WTC11 (cell line): Measurements from ENCODE around the gene SKI.

ENCODE experiments used
- CREM ChIP-seq: sonication (generic); formaldehyde crosslinking; IDR thresholded peaks from 2 replicates; pipeline ENCODE4 v1.8.1; 2022; ENCODE audit warnings: mild to moderate bottlenecking, missing genetic modification reagents, moderate library complexity
- FOXJ3 ChIP-seq: sonication (generic); formaldehyde crosslinking; IDR thresholded peaks from 2 replicates; pipeline ENCODE4 v1.9.0; 2021; ENCODE audit warnings: missing genetic modification reagents, mild to moderate bottlenecking, borderline replicate concordance
- FOXP1 ChIP-seq: sonication (generic); formaldehyde crosslinking; IDR thresholded peaks from 2 replicates; pipeline ENCODE4 v1.8.0; 2022; ENCODE audit warnings: missing genetic modification reagents, mild to moderate bottlenecking, moderate library complexity, borderline replicate concordance
- TCF7 ChIP-seq: sonication (generic); formaldehyde crosslinking; IDR thresholded peaks from 2 replicates; pipeline ENCODE4 v1.8.0; 2022; ENCODE audit warnings: mild to moderate bottlenecking, low read depth, missing genetic modification reagents, moderate library complexity
- ZNF263 ChIP-seq: sonication (generic); formaldehyde crosslinking; IDR thresholded peaks from 2 replicates; pipeline ENCODE4 v1.8.1; 2022; ENCODE audit warnings: low read depth, mild to moderate bottlenecking, moderate library complexity, missing genetic modification reagents
- TF ChIP-seq, protein P1 (sequence below): fragments of 200-600 bp; IDR thresholded peaks from 2 replicates; pipeline ENCODE4 v1.8.0; 2022; ENCODE audit warnings: antibody characterized with exemption
- TF ChIP-seq, protein P2 (sequence below): sonication (generic); formaldehyde crosslinking; IDR thresholded peaks from 2 replicates; pipeline ENCODE4 v1.8.0; 2023; ENCODE audit warnings: mild to moderate bottlenecking, missing genetic modification reagents
- TF ChIP-seq, protein P3 (sequence below): sonication (generic); formaldehyde crosslinking; IDR thresholded peaks from 2 replicates; pipeline ENCODE4 v1.8.1; 2023; ENCODE audit warnings: mild to moderate bottlenecking, moderate library complexity, missing genetic modification reagents
- TF ChIP-seq, protein P4 (sequence below): sonication (generic); formaldehyde crosslinking; conservative IDR thresholded peaks from 2 replicates; pipeline ENCODE4 v1.8.1; 2023; ENCODE audit warnings: mild to moderate bottlenecking, low read depth, missing genetic modification reagents, moderate library complexity
- TF ChIP-seq, protein P5 (sequence below): sonication (generic); formaldehyde crosslinking; IDR thresholded peaks from 2 replicates; pipeline ENCODE4 v1.8.1; 2023; ENCODE audit warnings: mild to moderate bottlenecking, missing genetic modification reagents, borderline replicate concordance
- TF ChIP-seq, protein P6 (sequence below): sonication (generic); formaldehyde crosslinking; IDR thresholded peaks from 2 replicates; pipeline ENCODE4 v1.8.0; 2022; ENCODE audit warnings: mild to moderate bottlenecking, missing genetic modification reagents
- TF ChIP-seq, protein P7 (sequence below): sonication (generic); formaldehyde crosslinking; IDR thresholded peaks from 2 replicates; pipeline ENCODE4 v1.8.1; 2023; ENCODE audit warnings: mild to moderate bottlenecking, missing genetic modification reagents
- TF ChIP-seq, protein P8 (sequence below): sonication (generic); formaldehyde crosslinking; IDR thresholded peaks from 2 replicates; pipeline ENCODE4 v1.8.1; 2022; ENCODE audit warnings: mild to moderate bottlenecking, moderate library complexity, missing genetic modification reagents

DNA sequence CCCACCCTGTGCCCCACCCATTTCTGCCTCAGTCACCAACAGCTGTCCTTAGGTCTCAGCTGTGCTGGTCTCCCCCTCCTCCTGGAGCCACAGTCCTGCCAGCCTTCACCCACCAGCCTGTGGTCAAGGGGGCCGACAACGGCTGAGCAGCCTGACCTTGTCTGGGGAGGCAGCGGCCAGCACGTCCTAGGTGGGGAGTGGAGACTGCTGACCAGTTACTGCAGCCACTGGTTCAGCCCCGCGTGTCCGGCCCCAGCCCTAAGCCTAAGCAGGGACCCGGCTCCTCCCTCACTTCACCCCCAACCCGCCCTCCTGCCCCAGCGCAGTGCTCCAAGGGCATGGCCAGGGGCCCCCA lies 84.0 kb downstream of the SKI start:
- TF ChIP-seq FOXJ3 (CRISPR knock-in tag) = no peak
- TF ChIP-seq, protein P1, sequence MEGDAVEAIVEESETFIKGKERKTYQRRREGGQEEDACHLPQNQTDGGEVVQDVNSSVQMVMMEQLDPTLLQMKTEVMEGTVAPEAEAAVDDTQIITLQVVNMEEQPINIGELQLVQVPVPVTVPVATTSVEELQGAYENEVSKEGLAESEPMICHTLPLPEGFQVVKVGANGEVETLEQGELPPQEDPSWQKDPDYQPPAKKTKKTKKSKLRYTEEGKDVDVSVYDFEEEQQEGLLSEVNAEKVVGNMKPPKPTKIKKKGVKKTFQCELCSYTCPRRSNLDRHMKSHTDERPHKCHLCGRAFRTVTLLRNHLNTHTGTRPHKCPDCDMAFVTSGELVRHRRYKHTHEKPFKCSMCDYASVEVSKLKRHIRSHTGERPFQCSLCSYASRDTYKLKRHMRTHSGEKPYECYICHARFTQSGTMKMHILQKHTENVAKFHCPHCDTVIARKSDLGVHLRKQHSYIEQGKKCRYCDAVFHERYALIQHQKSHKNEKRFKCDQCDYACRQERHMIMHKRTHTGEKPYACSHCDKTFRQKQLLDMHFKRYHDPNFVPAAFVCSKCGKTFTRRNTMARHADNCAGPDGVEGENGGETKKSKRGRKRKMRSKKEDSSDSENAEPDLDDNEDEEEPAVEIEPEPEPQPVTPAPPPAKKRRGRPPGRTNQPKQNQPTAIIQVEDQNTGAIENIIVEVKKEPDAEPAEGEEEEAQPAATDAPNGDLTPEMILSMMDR = no peak
- no peak for TF ChIP-seq TCF7 (CRISPR knock-in tag)
- TF ChIP-seq, protein P2, sequence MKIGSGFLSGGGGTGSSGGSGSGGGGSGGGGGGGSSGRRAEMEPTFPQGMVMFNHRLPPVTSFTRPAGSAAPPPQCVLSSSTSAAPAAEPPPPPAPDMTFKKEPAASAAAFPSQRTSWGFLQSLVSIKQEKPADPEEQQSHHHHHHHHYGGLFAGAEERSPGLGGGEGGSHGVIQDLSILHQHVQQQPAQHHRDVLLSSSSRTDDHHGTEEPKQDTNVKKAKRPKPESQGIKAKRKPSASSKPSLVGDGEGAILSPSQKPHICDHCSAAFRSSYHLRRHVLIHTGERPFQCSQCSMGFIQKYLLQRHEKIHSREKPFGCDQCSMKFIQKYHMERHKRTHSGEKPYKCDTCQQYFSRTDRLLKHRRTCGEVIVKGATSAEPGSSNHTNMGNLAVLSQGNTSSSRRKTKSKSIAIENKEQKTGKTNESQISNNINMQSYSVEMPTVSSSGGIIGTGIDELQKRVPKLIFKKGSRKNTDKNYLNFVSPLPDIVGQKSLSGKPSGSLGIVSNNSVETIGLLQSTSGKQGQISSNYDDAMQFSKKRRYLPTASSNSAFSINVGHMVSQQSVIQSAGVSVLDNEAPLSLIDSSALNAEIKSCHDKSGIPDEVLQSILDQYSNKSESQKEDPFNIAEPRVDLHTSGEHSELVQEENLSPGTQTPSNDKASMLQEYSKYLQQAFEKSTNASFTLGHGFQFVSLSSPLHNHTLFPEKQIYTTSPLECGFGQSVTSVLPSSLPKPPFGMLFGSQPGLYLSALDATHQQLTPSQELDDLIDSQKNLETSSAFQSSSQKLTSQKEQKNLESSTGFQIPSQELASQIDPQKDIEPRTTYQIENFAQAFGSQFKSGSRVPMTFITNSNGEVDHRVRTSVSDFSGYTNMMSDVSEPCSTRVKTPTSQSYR = no peak
- TF ChIP-seq, protein P3, sequence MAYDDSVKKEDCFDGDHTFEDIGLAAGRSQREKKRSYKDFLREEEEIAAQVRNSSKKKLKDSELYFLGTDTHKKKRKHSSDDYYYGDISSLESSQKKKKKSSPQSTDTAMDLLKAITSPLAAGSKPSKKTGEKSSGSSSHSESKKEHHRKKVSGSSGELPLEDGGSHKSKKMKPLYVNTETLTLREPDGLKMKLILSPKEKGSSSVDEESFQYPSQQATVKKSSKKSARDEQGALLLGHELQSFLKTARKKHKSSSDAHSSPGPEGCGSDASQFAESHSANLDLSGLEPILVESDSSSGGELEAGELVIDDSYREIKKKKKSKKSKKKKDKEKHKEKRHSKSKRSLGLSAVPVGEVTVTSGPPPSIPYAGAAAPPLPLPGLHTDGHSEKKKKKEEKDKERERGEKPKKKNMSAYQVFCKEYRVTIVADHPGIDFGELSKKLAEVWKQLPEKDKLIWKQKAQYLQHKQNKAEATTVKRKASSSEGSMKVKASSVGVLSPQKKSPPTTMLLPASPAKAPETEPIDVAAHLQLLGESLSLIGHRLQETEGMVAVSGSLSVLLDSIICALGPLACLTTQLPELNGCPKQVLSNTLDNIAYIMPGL (CRISPR knock-in tag) = no peak
- no peak for TF ChIP-seq FOXP1 (CRISPR knock-in tag)
- TF ChIP-seq, protein P4, sequence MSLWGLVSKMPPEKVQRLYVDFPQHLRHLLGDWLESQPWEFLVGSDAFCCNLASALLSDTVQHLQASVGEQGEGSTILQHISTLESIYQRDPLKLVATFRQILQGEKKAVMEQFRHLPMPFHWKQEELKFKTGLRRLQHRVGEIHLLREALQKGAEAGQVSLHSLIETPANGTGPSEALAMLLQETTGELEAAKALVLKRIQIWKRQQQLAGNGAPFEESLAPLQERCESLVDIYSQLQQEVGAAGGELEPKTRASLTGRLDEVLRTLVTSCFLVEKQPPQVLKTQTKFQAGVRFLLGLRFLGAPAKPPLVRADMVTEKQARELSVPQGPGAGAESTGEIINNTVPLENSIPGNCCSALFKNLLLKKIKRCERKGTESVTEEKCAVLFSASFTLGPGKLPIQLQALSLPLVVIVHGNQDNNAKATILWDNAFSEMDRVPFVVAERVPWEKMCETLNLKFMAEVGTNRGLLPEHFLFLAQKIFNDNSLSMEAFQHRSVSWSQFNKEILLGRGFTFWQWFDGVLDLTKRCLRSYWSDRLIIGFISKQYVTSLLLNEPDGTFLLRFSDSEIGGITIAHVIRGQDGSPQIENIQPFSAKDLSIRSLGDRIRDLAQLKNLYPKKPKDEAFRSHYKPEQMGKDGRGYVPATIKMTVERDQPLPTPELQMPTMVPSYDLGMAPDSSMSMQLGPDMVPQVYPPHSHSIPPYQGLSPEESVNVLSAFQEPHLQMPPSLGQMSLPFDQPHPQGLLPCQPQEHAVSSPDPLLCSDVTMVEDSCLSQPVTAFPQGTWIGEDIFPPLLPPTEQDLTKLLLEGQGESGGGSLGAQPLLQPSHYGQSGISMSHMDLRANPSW (CRISPR knock-in tag) = no peak
- TF ChIP-seq, protein P5, sequence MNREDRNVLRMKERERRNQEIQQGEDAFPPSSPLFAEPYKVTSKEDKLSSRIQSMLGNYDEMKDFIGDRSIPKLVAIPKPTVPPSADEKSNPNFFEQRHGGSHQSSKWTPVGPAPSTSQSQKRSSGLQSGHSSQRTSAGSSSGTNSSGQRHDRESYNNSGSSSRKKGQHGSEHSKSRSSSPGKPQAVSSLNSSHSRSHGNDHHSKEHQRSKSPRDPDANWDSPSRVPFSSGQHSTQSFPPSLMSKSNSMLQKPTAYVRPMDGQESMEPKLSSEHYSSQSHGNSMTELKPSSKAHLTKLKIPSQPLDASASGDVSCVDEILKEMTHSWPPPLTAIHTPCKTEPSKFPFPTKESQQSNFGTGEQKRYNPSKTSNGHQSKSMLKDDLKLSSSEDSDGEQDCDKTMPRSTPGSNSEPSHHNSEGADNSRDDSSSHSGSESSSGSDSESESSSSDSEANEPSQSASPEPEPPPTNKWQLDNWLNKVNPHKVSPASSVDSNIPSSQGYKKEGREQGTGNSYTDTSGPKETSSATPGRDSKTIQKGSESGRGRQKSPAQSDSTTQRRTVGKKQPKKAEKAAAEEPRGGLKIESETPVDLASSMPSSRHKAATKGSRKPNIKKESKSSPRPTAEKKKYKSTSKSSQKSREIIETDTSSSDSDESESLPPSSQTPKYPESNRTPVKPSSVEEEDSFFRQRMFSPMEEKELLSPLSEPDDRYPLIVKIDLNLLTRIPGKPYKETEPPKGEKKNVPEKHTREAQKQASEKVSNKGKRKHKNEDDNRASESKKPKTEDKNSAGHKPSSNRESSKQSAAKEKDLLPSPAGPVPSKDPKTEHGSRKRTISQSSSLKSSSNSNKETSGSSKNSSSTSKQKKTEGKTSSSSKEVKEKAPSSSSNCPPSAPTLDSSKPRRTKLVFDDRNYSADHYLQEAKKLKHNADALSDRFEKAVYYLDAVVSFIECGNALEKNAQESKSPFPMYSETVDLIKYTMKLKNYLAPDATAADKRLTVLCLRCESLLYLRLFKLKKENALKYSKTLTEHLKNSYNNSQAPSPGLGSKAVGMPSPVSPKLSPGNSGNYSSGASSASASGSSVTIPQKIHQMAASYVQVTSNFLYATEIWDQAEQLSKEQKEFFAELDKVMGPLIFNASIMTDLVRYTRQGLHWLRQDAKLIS (CRISPR knock-in tag) = no peak
- no peak for TF ChIP-seq CREM (CRISPR knock-in tag)
- TF ChIP-seq ZNF263 (CRISPR knock-in tag) = no peak
- TF ChIP-seq, protein P6, sequence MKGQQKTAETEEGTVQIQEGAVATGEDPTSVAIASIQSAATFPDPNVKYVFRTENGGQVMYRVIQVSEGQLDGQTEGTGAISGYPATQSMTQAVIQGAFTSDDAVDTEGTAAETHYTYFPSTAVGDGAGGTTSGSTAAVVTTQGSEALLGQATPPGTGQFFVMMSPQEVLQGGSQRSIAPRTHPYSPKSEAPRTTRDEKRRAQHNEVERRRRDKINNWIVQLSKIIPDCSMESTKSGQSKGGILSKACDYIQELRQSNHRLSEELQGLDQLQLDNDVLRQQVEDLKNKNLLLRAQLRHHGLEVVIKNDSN (CRISPR knock-in tag) = no peak
- TF ChIP-seq, protein P7, sequence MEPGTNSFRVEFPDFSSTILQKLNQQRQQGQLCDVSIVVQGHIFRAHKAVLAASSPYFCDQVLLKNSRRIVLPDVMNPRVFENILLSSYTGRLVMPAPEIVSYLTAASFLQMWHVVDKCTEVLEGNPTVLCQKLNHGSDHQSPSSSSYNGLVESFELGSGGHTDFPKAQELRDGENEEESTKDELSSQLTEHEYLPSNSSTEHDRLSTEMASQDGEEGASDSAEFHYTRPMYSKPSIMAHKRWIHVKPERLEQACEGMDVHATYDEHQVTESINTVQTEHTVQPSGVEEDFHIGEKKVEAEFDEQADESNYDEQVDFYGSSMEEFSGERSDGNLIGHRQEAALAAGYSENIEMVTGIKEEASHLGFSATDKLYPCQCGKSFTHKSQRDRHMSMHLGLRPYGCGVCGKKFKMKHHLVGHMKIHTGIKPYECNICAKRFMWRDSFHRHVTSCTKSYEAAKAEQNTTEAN = no peak
- TF ChIP-seq, protein P8, sequence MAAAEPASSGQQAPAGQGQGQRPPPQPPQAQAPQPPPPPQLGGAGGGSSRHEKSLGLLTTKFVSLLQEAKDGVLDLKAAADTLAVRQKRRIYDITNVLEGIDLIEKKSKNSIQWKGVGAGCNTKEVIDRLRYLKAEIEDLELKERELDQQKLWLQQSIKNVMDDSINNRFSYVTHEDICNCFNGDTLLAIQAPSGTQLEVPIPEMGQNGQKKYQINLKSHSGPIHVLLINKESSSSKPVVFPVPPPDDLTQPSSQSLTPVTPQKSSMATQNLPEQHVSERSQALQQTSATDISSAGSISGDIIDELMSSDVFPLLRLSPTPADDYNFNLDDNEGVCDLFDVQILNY = no peak
